HCT116 (cell line): Measurements from ENCODE around the gene INSYN1. TPM values are rescaled to one million over a fixed set of nuclear protein-coding genes. Genes with fewer than 3 reads are reported as not detected.

Experiments used
- ATAC-seq: fragments of 200-7000 bp; cut with Tn5 transposase; 2 replicates; pipeline ENCODE4 v1.9.1; 2020; ENCODE audit warnings: mild to moderate bottlenecking, moderate library complexity
- BruUV-seq: library from RNA; stranded (reverse); fragments of 400-500 nt; replicated peaks from 2 replicates; lab custom pipeline; 2021; lab: Mats Ljungman, UMichigan
- CTCF ChIA-PET: fragments of 300-600 bp; sonication (Branson Sonifier 250); formaldehyde crosslinking; loops from one replicate; lab custom pipeline; 2021; ENCODE audit warnings: antibody characterized with exemption; lab: Charles Lee
- POLR2A ChIA-PET: fragments of 300-600, 350-600 bp; sonication (Branson Sonifier 250); formaldehyde crosslinking; loops from one replicate; lab custom pipeline; 2021; ENCODE audit warnings: antibody characterized with exemption; lab: Charles Lee
- RAD21 ChIA-PET, 2 experiments: fragments of 300-600 bp; sonication (Branson Sonifier 250); formaldehyde crosslinking; loops; one replicate each; lab custom pipeline; 2023; ENCODE audit warnings: low total read pairs in 2 of 2; ENCODE audit not compliant: uncharacterized antibody in 2 of 2, unreplicated experiment in 2 of 2, low non-redundant PET in 1 of 2; lab: Charles Lee
- DNase-seq: peaks from one replicate; pipeline ENCODE4 v3.0.0-alpha.2; 2010; ENCODE audit warnings: low read depth, low spot score
- H2AFZ ChIP-seq: fragments of 200-600 bp; shearing (Covaris generic), sonication (generic); 2 replicates; pipeline ENCODE4 v1.6.1; 2017; ENCODE audit warnings: low read depth, mixed run types, mixed read lengths, antibody characterized with exemption, low read length; ENCODE audit not compliant: poor library complexity, severe bottlenecking
- H3K27ac ChIP-seq: 2 replicates; pipeline ENCODE4 v1.5.1; 2012; ENCODE audit warnings: low read depth, low read length
- H3K27me3 ChIP-seq: fragments of 200-600 bp; sonication (generic); 2 replicates; pipeline ENCODE4 v1.6.1; 2016; ENCODE audit warnings: mixed run types, low read length, mixed read lengths; ENCODE audit not compliant: insufficient read depth
- H3K36me3 ChIP-seq, 2 experiments: fragments of 200-500 bp in 1 of 2; fragments of 200-600 bp in 1 of 2; sonication (Bioruptor generic) in 1 of 2; sonication (generic) in 1 of 2; 2 replicates each; pipeline versions ENCODE4 v1.5.1 to v1.6.1; 2014 to 2016; ENCODE audit warnings: low read length in 2 of 2, inconsistent platforms in 1 of 2, mixed read lengths in 1 of 2, mixed run types in 1 of 2; ENCODE audit not compliant: insufficient read depth in 2 of 2, control insufficient read depth in 1 of 2
- H3K4me1 ChIP-seq, 2 experiments: fragments of 200-600 bp in 1 of 2; sonication (generic) in 1 of 2; 2 replicates each; pipeline versions ENCODE4 v1.5.1 to v1.6.1; 2012 to 2017; ENCODE audit warnings: low read length in 2 of 2, inconsistent platforms in 1 of 2, mild to moderate bottlenecking in 1 of 2, mixed read lengths in 1 of 2, mixed run types in 1 of 2, moderate library complexity in 1 of 2; ENCODE audit not compliant: insufficient read depth in 2 of 2, control insufficient read depth in 1 of 2
- H3K4me2 ChIP-seq: fragments of 200-600 bp; sonication (generic); 2 replicates; pipeline ENCODE4 v1.6.1; 2017; ENCODE audit warnings: mixed run types, low read length, mixed read lengths
- H3K4me3 ChIP-seq, 2 experiments: fragments of 200-600 bp in 1 of 2; sonication (generic) in 1 of 2; replicated peaks in 1 of 2; 2 replicates each; pipeline ENCODE4 v1.5.1; 2011 to 2016; ENCODE audit warnings: low read length in 2 of 2, control low read depth in 1 of 2, low read depth in 1 of 2, mild to moderate bottlenecking in 1 of 2, mixed read lengths in 1 of 2, mixed run types in 1 of 2
- H3K79me2 ChIP-seq: fragments of 200-600 bp; sonication (generic); 2 replicates; pipeline ENCODE4 v1.6.1; 2017; ENCODE audit warnings: mild to moderate bottlenecking, mixed run types, low read length, moderate library complexity, mixed read lengths; ENCODE audit not compliant: insufficient read depth
- H3K9ac ChIP-seq: fragments of 200-600 bp; sonication (generic); 2 replicates; pipeline ENCODE4 v1.6.1; 2016; ENCODE audit warnings: low read length, mixed read lengths
- H3K9me2 ChIP-seq: fragments of 200-600 bp; sonication (generic), shearing (Covaris generic); 2 replicates; pipeline ENCODE4 v1.6.1; 2017; ENCODE audit warnings: mixed run types, mild to moderate bottlenecking, moderate library complexity; ENCODE audit not compliant: insufficient read depth
- H3K9me3 ChIP-seq, 2 experiments: fragments of 200-500 bp in 1 of 2; fragments of 200-600 bp in 1 of 2; sonication (Bioruptor generic) in 1 of 2; sonication (generic) in 1 of 2; 2 replicates each; pipeline ENCODE4 v1.6.1; 2014 to 2017; ENCODE audit warnings: low read length in 2 of 2, mixed read lengths in 2 of 2, inconsistent platforms in 1 of 2, low read depth in 1 of 2, mild to moderate bottlenecking in 1 of 2, mixed run types in 1 of 2, moderate library complexity in 1 of 2; ENCODE audit not compliant: control insufficient read depth in 1 of 2, insufficient read depth in 1 of 2
- H4K20me1 ChIP-seq: fragments of 200-600 bp; sonication (generic), shearing (Covaris generic); 2 replicates; pipeline ENCODE4 v1.6.1; 2017; ENCODE audit warnings: mixed run types, mild to moderate bottlenecking, moderate library complexity; ENCODE audit not compliant: insufficient read depth
- CBX3 ChIP-seq: IDR thresholded peaks from 2 replicates; pipeline ENCODE4 v1.6.1; 2012; ENCODE audit warnings: low read depth
- CEBPB ChIP-seq: IDR thresholded peaks from 2 replicates; pipeline ENCODE4 v1.6.1; 2012; ENCODE audit warnings: low read depth
- EGR1 ChIP-seq: IDR thresholded peaks from 2 replicates; pipeline ENCODE4 v1.6.1; 2012; ENCODE audit warnings: low read depth
- ELF1 ChIP-seq: IDR thresholded peaks from 2 replicates; pipeline ENCODE4 v1.6.1; 2012; ENCODE audit warnings: low read depth, borderline replicate concordance
- EZH2phosphoT487 ChIP-seq: fragments of 200-600 bp; IDR thresholded peaks from 2 replicates; pipeline ENCODE4 v1.6.1; 2018; ENCODE audit warnings: antibody characterized with exemption, borderline replicate concordance
- POLR2A ChIP-seq: IDR thresholded peaks from 2 replicates; pipeline ENCODE4 v1.7.0; 2011; ENCODE audit warnings: borderline replicate concordance; ENCODE audit not compliant: insufficient read depth, insufficient read length; ENCODE audit errors: extremely low read depth
- SIN3A ChIP-seq: IDR thresholded peaks from 2 replicates; pipeline ENCODE4 v1.6.1; 2012; ENCODE audit warnings: low read depth
- SRF ChIP-seq: IDR thresholded peaks from 2 replicates; pipeline ENCODE4 v1.6.1; 2012; ENCODE audit warnings: low read depth
- TCF7L2 ChIP-seq: IDR thresholded peaks from 2 replicates; pipeline ENCODE4 v1.7.0; 2011; ENCODE audit warnings: borderline replicate concordance, inconsistent platforms; ENCODE audit not compliant: insufficient read depth, insufficient read length; ENCODE audit errors: extremely low read depth
- intact Hi-C: fragments of 100-400 bp; cut with micrococcal nuclease; formaldehyde crosslinking; loops from 2 replicates; pipeline ENCODE4 v1.10.0; 2022
- total RNA-seq: library from RNA; stranded (reverse); gene quantifications from one replicate; pipeline ENCODE4 v1.2.1, GENCODE V29; 2021; ENCODE audit not compliant: unreplicated experiment
- TF ChIP-seq, protein P1 (sequence below): IDR thresholded peaks from 2 replicates; pipeline ENCODE4 v1.6.1; 2012; ENCODE audit warnings: low read depth
- TF ChIP-seq, protein P2 (sequence below): IDR thresholded peaks from 2 replicates; pipeline ENCODE4 v1.6.1; 2011; ENCODE audit warnings: mild to moderate bottlenecking, low read length, moderate library complexity; ENCODE audit not compliant: insufficient replicate concordance; ENCODE audit errors: extremely low read depth
- TF ChIP-seq, protein P3 (sequence below): IDR thresholded peaks from 2 replicates; pipeline ENCODE4 v1.6.1; 2012

INSYN1 gene
- total RNA-seq, 1 experiment from 2014 or later = 2.0 TPM

DNA sequence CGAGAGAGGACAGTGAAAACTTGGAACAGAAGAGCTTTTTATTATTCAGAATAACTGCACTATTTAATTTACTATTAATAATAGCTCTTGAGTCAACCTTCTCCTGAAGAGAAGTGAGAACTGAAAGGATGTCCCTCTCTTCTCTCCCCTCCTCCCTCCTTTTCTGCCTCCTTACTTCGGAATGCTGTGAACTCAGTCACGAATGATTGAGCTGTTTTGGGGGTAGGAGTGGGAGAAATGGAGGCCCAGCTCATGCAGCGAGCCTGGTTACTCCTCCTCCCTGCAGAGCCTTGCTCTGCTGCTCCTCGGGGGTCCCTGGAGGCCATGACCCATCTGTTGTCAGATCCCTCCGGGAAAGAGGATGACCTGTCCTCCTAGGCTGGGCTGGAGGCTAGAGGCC is 20.3 kb upstream of the INSYN1 start:
- H3K36me3 ChIP-seq = no peaks in the 10 kb centered on the region

More for the DNA sequence above, 20.3 kb upstream of the INSYN1 start:
- no peak for TF ChIP-seq CEBPB
- TF ChIP-seq, protein P1, sequence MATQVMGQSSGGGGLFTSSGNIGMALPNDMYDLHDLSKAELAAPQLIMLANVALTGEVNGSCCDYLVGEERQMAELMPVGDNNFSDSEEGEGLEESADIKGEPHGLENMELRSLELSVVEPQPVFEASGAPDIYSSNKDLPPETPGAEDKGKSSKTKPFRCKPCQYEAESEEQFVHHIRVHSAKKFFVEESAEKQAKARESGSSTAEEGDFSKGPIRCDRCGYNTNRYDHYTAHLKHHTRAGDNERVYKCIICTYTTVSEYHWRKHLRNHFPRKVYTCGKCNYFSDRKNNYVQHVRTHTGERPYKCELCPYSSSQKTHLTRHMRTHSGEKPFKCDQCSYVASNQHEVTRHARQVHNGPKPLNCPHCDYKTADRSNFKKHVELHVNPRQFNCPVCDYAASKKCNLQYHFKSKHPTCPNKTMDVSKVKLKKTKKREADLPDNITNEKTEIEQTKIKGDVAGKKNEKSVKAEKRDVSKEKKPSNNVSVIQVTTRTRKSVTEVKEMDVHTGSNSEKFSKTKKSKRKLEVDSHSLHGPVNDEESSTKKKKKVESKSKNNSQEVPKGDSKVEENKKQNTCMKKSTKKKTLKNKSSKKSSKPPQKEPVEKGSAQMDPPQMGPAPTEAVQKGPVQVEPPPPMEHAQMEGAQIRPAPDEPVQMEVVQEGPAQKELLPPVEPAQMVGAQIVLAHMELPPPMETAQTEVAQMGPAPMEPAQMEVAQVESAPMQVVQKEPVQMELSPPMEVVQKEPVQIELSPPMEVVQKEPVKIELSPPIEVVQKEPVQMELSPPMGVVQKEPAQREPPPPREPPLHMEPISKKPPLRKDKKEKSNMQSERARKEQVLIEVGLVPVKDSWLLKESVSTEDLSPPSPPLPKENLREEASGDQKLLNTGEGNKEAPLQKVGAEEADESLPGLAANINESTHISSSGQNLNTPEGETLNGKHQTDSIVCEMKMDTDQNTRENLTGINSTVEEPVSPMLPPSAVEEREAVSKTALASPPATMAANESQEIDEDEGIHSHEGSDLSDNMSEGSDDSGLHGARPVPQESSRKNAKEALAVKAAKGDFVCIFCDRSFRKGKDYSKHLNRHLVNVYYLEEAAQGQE = no peak
- no peak for TF ChIP-seq ELF1
- no peak for TF ChIP-seq EZH2phosphoT487
- no peak for TF ChIP-seq SRF
- TF ChIP-seq TCF7L2 = no peak
- no peak for TF ChIP-seq POLR2A
- TF ChIP-seq EGR1 = no peak
- TF ChIP-seq, protein P2, sequence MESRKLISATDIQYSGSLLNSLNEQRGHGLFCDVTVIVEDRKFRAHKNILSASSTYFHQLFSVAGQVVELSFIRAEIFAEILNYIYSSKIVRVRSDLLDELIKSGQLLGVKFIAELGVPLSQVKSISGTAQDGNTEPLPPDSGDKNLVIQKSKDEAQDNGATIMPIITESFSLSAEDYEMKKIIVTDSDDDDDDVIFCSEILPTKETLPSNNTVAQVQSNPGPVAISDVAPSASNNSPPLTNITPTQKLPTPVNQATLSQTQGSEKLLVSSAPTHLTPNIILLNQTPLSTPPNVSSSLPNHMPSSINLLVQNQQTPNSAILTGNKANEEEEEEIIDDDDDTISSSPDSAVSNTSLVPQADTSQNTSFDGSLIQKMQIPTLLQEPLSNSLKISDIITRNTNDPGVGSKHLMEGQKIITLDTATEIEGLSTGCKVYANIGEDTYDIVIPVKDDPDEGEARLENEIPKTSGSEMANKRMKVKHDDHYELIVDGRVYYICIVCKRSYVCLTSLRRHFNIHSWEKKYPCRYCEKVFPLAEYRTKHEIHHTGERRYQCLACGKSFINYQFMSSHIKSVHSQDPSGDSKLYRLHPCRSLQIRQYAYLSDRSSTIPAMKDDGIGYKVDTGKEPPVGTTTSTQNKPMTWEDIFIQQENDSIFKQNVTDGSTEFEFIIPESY = no peak
- no peak for TF ChIP-seq CBX3
- TF ChIP-seq SIN3A = no peak
- TF ChIP-seq, protein P3, sequence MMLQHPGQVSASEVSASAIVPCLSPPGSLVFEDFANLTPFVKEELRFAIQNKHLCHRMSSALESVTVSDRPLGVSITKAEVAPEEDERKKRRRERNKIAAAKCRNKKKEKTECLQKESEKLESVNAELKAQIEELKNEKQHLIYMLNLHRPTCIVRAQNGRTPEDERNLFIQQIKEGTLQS = no peak
- Histone ChIP-seq H3K9me2 (no peaks in the 10 kb centered on the region), H3K9ac (no peak overlapping the region), H3K4me2 (no peak overlapping the region), H3K9me3 (no peaks in the 10 kb centered on the region), H3K79me2 (no peaks in the 10 kb centered on the region), H2AFZ (no peak overlapping the region), H3K27ac (no peak overlapping the region), H4K20me1 (no peaks in the 10 kb centered on the region), H3K4me3 (no peak overlapping the region), H3K4me1 (0 out of 4 replicates have a peak, but pooled peaks cover 0 to 2% of the 10 kb centered on the region in 2 experiments), H3K27me3 (no peaks in the 10 kb centered on the region)
- no TSS peak for BruUV-seq
- CTCF ChIA-PET = interaction anchor here (1.1 kb wide), 1 partner anchor 8 kb away, joined by 4 read pairs; no protein-coding TSS in a partner anchor
- RAD21 ChIA-PET = no interaction called here
- DNase-seq = no peak
- ATAC-seq = no peak
- POLR2A ChIA-PET = no interaction called here
- intact Hi-C loops = no loop called here
